Endothelial cell of umbilical vein (primary cell): ENCODE data around the gene SPINDOC. TPM values are rescaled to one million over a fixed set of nuclear protein-coding genes. Genes with fewer than 3 reads are reported as not detected.

Source experiments
- BruUV-seq: library from RNA; stranded (reverse); fragments of 400-500 nt; replicated peaks from 2 replicates; lab custom pipeline; 2021; lab: Mats Ljungman, UMichigan
- CTCF ChIA-PET: fragments of 300-600, 350-600 bp; sonication (Branson Sonifier 250); formaldehyde crosslinking; loops from one replicate; lab custom pipeline; 2021; ENCODE audit warnings: antibody characterized with exemption, inconsistent platforms; lab: Charles Lee
- POLR2A ChIA-PET: fragments of 300-600, 350-600 bp; sonication (Branson Sonifier 250); formaldehyde crosslinking; loops from one replicate; lab custom pipeline; 2021; ENCODE audit warnings: antibody characterized with exemption, inconsistent platforms; lab: Charles Lee
- DNase-seq: peaks from one replicate; pipeline ENCODE4 v3.0.0-alpha.2; 2011; ENCODE audit warnings: low read depth, low spot score
- FAIRE-seq: peaks from 2 replicates; lab custom pipeline; 2011; peaks lifted over from hg19 to GRCh38; lab: Jason Lieb, UNC
- H2AFZ ChIP-seq: 2 replicates; pipeline ENCODE4 v1.6.0; 2012; ENCODE audit warnings: low read depth, low read length, control low read depth, inconsistent platforms
- H3K27ac ChIP-seq: 2 replicates; pipeline ENCODE4 v1.5.1; 2011; ENCODE audit warnings: low read depth, mild to moderate bottlenecking, control low read depth, low read length, moderate library complexity; ENCODE audit not compliant: insufficient read depth
- H3K27me3 ChIP-seq, 2 experiments: 2 replicates each; pipeline versions ENCODE4 v1.6.0 to v1.6.1; 2011; ENCODE audit warnings: low read length in 2 of 2, mixed read lengths in 1 of 2; ENCODE audit not compliant: control insufficient read depth in 2 of 2, insufficient read depth in 2 of 2
- H3K36me3 ChIP-seq, 2 experiments: 2 replicates in 1 of 2; 3 replicates in 1 of 2; pipeline ENCODE4 v1.5.1; 2011; ENCODE audit warnings: low read length in 2 of 2, mild to moderate bottlenecking in 1 of 2, moderate library complexity in 1 of 2; ENCODE audit not compliant: control insufficient read depth in 2 of 2, insufficient read depth in 2 of 2; ENCODE audit errors: extremely low read depth in 1 of 2
- H3K4me1 ChIP-seq: 3 replicates; pipeline ENCODE4 v1.5.1; 2011; ENCODE audit warnings: mild to moderate bottlenecking, low read length; ENCODE audit not compliant: control insufficient read depth, insufficient read depth; ENCODE audit errors: extremely low read depth
- H3K4me2 ChIP-seq: 2 replicates; pipeline ENCODE4 v1.6.1; 2011; ENCODE audit warnings: low read length, control low read depth, mixed read lengths; ENCODE audit not compliant: insufficient read depth
- H3K4me3 ChIP-seq, 3 experiments: fragments of 200-600 bp in 1 of 3; sonication (generic), shearing (Covaris generic) in 1 of 3; replicated peaks in 1 of 3; 2 replicates each; pipeline ENCODE4 v1.5.1; 2011 to 2016; ENCODE audit warnings: control low read depth in 3 of 3, low read length in 3 of 3, mild to moderate bottlenecking in 2 of 3, inconsistent platforms in 1 of 3, low read depth in 1 of 3, moderate library complexity in 1 of 3; ENCODE audit not compliant: insufficient read depth in 1 of 3
- H3K79me2 ChIP-seq: 2 replicates; pipeline ENCODE4 v1.6.0; 2012; ENCODE audit warnings: low read length, inconsistent platforms; ENCODE audit not compliant: control insufficient read depth, insufficient read depth
- H3K9ac ChIP-seq: replicated peaks from 2 replicates; pipeline ENCODE3; 2011; ENCODE audit warnings: low read length, control low read depth; ENCODE audit not compliant: insufficient read depth; ENCODE audit errors: extremely low read depth
- H3K9me1 ChIP-seq: replicated peaks from 3 replicates; pipeline ENCODE4 v1.6.0; 2011; ENCODE audit warnings: mild to moderate bottlenecking, low read length; ENCODE audit not compliant: control insufficient read depth, insufficient read depth; ENCODE audit errors: extremely low read depth
- H3K9me3 ChIP-seq: replicated peaks from 2 replicates; pipeline ENCODE4 v1.5.1; 2012; ENCODE audit warnings: low read length, inconsistent platforms; ENCODE audit not compliant: control insufficient read depth, insufficient read depth
- H4K20me1 ChIP-seq: replicated peaks from 2 replicates; pipeline ENCODE3; 2011; ENCODE audit warnings: mild to moderate bottlenecking, low read length; ENCODE audit not compliant: control insufficient read depth, insufficient read depth; ENCODE audit errors: extremely low read depth
- EZH2 ChIP-seq: IDR thresholded peaks from 2 replicates; pipeline ENCODE4 v1.6.1; 2012; ENCODE audit warnings: borderline replicate concordance, low read depth, mild to moderate bottlenecking, moderate library complexity, low read length, inconsistent platforms; ENCODE audit not compliant: severe bottlenecking
- FOS ChIP-seq: IDR thresholded peaks from 2 replicates; pipeline ENCODE4 v1.6.1; 2011; ENCODE audit warnings: mild to moderate bottlenecking, low read length, moderate library complexity, borderline replicate concordance; ENCODE audit not compliant: insufficient read depth
- GATA2 ChIP-seq: IDR thresholded peaks from 2 replicates; pipeline ENCODE4 v1.7.0; 2011; ENCODE audit warnings: low read depth, mild to moderate bottlenecking, moderate library complexity, mixed read lengths, low read length; ENCODE audit not compliant: insufficient read length, insufficient read depth
- JUN ChIP-seq: IDR thresholded peaks from 2 replicates; pipeline ENCODE4 v1.6.1; 2011; ENCODE audit warnings: borderline replicate concordance, low read depth; ENCODE audit not compliant: insufficient read length, insufficient read depth
- MYC ChIP-seq: IDR thresholded peaks from one replicate; pipeline ENCODE4 v1.6.1; 2011; ENCODE audit warnings: mild to moderate bottlenecking, low read depth, low read length
- POLR2A ChIP-seq: IDR thresholded peaks from 2 replicates; pipeline ENCODE4 v1.6.1; 2012; ENCODE audit warnings: low read depth, mild to moderate bottlenecking, control low read depth, low read length
- POLR2AphosphoS5 ChIP-seq: IDR thresholded peaks from 2 replicates; pipeline ENCODE4 v1.6.1; 2012; ENCODE audit warnings: low read depth, mild to moderate bottlenecking, control low read depth, low read length, moderate library complexity; ENCODE audit not compliant: insufficient read depth
- dilution Hi-C: fragments of 300-500 bp; cut with MboI; formaldehyde crosslinking; loops from one replicate; pipeline ENCODE4 v1.15.0; 2019; ENCODE audit warnings: low sequenced_read_pairs; ENCODE audit not compliant: extremely low pct_ligation_motif_present
- intact Hi-C: fragments of 100-400 bp; cut with micrococcal nuclease; formaldehyde crosslinking; loops from one replicate; pipeline ENCODE4 v1.10.0; 2022
- polyA plus RNA-seq, 4 experiments: library from polyadenylated mRNA; depleted of rRNA in 3 of 4; stranded (reverse) in 3 of 4; unstranded in 1 of 4; fragments of >200 nt; gene quantifications; 2 replicates each; pipeline versions ENCODE4 v1.2.1 to v1.2.3, GENCODE V29; 2011 to 2012; ENCODE audit warnings: missing spikeins in 1 of 4
- total RNA-seq: library from RNA; stranded (reverse); gene quantifications from 2 replicates; pipeline ENCODE4 v1.2.3, GENCODE V29; 2021
- TF ChIP-seq, protein P1 (sequence below), 2 donors: IDR thresholded peaks; 1 replicate in 1 of 2; 2 replicates in 1 of 2; pipeline ENCODE4 v1.5.1; 2011; ENCODE audit warnings: low read length in 2 of 2, mild to moderate bottlenecking in 2 of 2, moderate library complexity in 2 of 2, control low read depth in 1 of 2, inconsistent platforms in 1 of 2, low read depth in 1 of 2; ENCODE audit not compliant: insufficient read depth in 1 of 2; ENCODE audit errors: extremely low read depth in 1 of 2
- TF ChIP-seq, protein P2 (sequence below): IDR thresholded peaks from 2 replicates; pipeline ENCODE4 v1.6.1; 2011; ENCODE audit not compliant: insufficient read depth, insufficient read length

SPINDOC gene
- total and polyA plus RNA-seq, 2 donors (not counting 3 experiments of a cell fraction or from before 2014, with no cell fraction given): 29.4 to 54.5 TPM

DNA sequence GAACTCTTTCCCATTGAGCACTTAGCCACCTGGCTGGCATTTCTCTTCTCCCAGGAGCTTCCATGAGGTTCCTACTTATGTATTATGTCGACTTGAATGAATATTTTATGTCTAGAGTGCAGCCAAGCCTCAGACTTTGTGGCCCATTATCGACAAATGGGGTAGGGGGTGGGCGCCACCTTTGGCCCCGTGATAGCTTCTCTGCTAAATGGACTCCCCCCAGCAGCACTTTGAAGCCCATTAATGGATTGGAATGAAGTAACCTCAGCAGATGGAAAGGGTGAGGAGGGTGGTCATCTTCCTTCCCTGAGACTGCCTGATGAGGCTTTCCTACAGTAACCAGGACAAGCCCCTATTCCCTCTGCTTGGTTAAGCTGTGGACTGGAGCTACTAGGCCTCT lies 31.6 kb downstream of the SPINDOC start:
- ChIA-PET POLR2A (no interaction called here), CTCF (interaction anchor here (0.8 to 16.7 kb wide), 5 partner anchors 18 to 134 kb away, joined by 3 to 264 read pairs (median 5); no protein-coding TSS in a partner anchor)
- Histone ChIP-seq H3K4me1 (peaks cover 14% of the 10 kb centered on the region), H3K9me1 (no peaks in the 10 kb centered on the region), H3K27me3 (no peaks in the 10 kb centered on the region), H2AFZ (no peak overlapping the region), H4K20me1 (peaks cover 8% of the 10 kb centered on the region), H3K4me2 (no peak overlapping the region), H3K9ac (no peak overlapping the region), H3K4me3 (no peak overlapping the region), H3K27ac (no peak overlapping the region), H3K9me3 (no peaks in the 10 kb centered on the region), H3K79me2 (peaks cover 89% of the 10 kb centered on the region), H3K36me3 (peaks cover 0 to 3% of the 10 kb centered on the region in 2 experiments)
- DNase-seq (no peak), FAIRE-seq (no peak)
- intact Hi-C loops: loop anchor here (2.0 kb wide), 1 partner anchor 14 kb away; no protein-coding TSS in a partner anchor
- no peak for TF ChIP-seq POLR2A
- TF ChIP-seq JUN: no peak
- TF ChIP-seq, protein P1, sequence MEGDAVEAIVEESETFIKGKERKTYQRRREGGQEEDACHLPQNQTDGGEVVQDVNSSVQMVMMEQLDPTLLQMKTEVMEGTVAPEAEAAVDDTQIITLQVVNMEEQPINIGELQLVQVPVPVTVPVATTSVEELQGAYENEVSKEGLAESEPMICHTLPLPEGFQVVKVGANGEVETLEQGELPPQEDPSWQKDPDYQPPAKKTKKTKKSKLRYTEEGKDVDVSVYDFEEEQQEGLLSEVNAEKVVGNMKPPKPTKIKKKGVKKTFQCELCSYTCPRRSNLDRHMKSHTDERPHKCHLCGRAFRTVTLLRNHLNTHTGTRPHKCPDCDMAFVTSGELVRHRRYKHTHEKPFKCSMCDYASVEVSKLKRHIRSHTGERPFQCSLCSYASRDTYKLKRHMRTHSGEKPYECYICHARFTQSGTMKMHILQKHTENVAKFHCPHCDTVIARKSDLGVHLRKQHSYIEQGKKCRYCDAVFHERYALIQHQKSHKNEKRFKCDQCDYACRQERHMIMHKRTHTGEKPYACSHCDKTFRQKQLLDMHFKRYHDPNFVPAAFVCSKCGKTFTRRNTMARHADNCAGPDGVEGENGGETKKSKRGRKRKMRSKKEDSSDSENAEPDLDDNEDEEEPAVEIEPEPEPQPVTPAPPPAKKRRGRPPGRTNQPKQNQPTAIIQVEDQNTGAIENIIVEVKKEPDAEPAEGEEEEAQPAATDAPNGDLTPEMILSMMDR (IDR thresholded peaks at IDR 0.05; ENCODE audit: extremely low read depth in 1 of 2, insufficient read depth in 1 of 2, low read depth in 1 of 2, low read length in 2 of 2): no peak
- TF ChIP-seq GATA2: no peak
- TF ChIP-seq, protein P2, sequence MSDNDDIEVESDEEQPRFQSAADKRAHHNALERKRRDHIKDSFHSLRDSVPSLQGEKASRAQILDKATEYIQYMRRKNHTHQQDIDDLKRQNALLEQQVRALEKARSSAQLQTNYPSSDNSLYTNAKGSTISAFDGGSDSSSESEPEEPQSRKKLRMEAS: no peak
- TF ChIP-seq FOS: no peak
- TF ChIP-seq POLR2AphosphoS5: no peak
- no peak for TF ChIP-seq EZH2
- TF ChIP-seq MYC: no peak
- dilution Hi-C loops: no loop called here
- no TSS peak for BruUV-seq
